Measurements from ENCODE around the gene HK3.

HK3 gene

GRCh38 chr5:176890455-176891330, 8.5 kb downstream of the HK3 start:
- no peak overlapping the region for H3K9ac ChIP-seq (ENCODE audit: low read length)
- no peaks in the 10 kb centered on the region for H3K4me1 ChIP-seq (ENCODE audit: low read length)
- no peaks in the 10 kb centered on the region for H3K36me3 ChIP-seq (replicated peaks; ENCODE audit: insufficient read depth, low read length)
- no peaks in the 10 kb centered on the region for H3K9me2 ChIP-seq (replicated peaks; ENCODE audit: insufficient read depth, low read length)
- no peak overlapping the region for H2AFZ ChIP-seq (ENCODE audit: low read length)
- no peaks in the 10 kb centered on the region for H3K79me2 ChIP-seq (ENCODE audit: low read length)
- DNase-seq, result no peak
- no peak overlapping the region for H3K27ac ChIP-seq (ENCODE audit: low read length)
- H3K9me3 ChIP-seq (replicated peaks; ENCODE audit: insufficient read depth, low read length), result no peaks in the 10 kb centered on the region
- H3K4me2 ChIP-seq (ENCODE audit: low read depth, low read length), result no peak overlapping the region
- H3F3A ChIP-seq (ENCODE audit: insufficient read depth, low read length), result no peaks in the 10 kb centered on the region
- no peaks in the 10 kb centered on the region for H4K20me1 ChIP-seq (ENCODE audit: insufficient read depth, low read length)
- H3K27me3 ChIP-seq (replicated peaks; ENCODE audit: insufficient read depth, low read length), result peaks cover 27% of the 10 kb centered on the region
- H3K4me3 ChIP-seq (ENCODE audit: low read length), result no peak overlapping the region
- TF ChIP-seq EZH2 (optimal IDR thresholded peaks at IDR 0.05; ENCODE audit: low read depth, low read length), result no peak
- TF ChIP-seq CTCF (IDR thresholded peaks at IDR 0.05; ENCODE audit: low read length), result no peak

- H3K4me2 ChIP-seq (ENCODE audit: low read depth, low read length), result no peak overlapping the region
- no peak for TF ChIP-seq EZH2 (optimal IDR thresholded peaks at IDR 0.05; ENCODE audit: low read depth, low read length)
- TF ChIP-seq EZH2phosphoT487 (IDR thresholded peaks at IDR 0.05; ENCODE audit: low read length), result no peak
- TF ChIP-seq CTCF (IDR thresholded peaks at IDR 0.05; ENCODE audit: low read length), result no peak
- no peaks in the 10 kb centered on the region for H3K79me2 ChIP-seq (ENCODE audit: low read length)
- DNase-seq, result no peak
- H3K4me1 ChIP-seq (ENCODE audit: low read length), result no peaks in the 10 kb centered on the region
- no peaks in the 10 kb centered on the region for H3K9me3 ChIP-seq (replicated peaks; ENCODE audit: insufficient read depth, low read length)
- no peaks in the 10 kb centered on the region for H3F3A ChIP-seq (ENCODE audit: insufficient read depth, low read length)
- no peaks in the 10 kb centered on the region for H3K9me2 ChIP-seq (replicated peaks; ENCODE audit: insufficient read depth, low read length)
- H3K4me3 ChIP-seq (ENCODE audit: low read length), result no peak overlapping the region
- no peak overlapping the region for H3K27ac ChIP-seq (ENCODE audit: low read length)
- H3K36me3 ChIP-seq (replicated peaks; ENCODE audit: insufficient read depth, low read length), result no peaks in the 10 kb centered on the region
- no peaks in the 10 kb centered on the region for H4K20me1 ChIP-seq (ENCODE audit: insufficient read depth, low read length)
- H3K27me3 ChIP-seq (replicated peaks; ENCODE audit: insufficient read depth, low read length), result peaks cover 33% of the 10 kb centered on the region
- no peak overlapping the region for H3K9ac ChIP-seq (ENCODE audit: low read length)
- H2AFZ ChIP-seq (ENCODE audit: low read length), result no peak overlapping the region
These were observed 9.5 kb downstream of the HK3 start for GRCh38 chr5:176889321-176890280.

- TF ChIP-seq EZH2 (optimal IDR thresholded peaks at IDR 0.05; ENCODE audit: low read depth, low read length) (no peak), CTCF (IDR thresholded peaks at IDR 0.05; ENCODE audit: low read length) (no peak), EZH2phosphoT487 (IDR thresholded peaks at IDR 0.05; ENCODE audit: low read length) (no peak)
These were observed 10.3 kb downstream of the HK3 start for GRCh38 chr5:176888865-176889165.

More at GRCh38 chr5:176888865-176889165, 10.3 kb downstream of the HK3 start:
- Histone ChIP-seq H3K9me3 (replicated peaks; ENCODE audit: insufficient read depth, low read length) (no peaks in the 10 kb centered on the region), H4K20me1 (ENCODE audit: insufficient read depth, low read length) (no peaks in the 10 kb centered on the region), H2AFZ (ENCODE audit: low read length) (no peak overlapping the region), H3K9ac (ENCODE audit: low read length) (no peak overlapping the region), H3K4me2 (ENCODE audit: low read depth, low read length) (no peak overlapping the region), H3K36me3 (replicated peaks; ENCODE audit: insufficient read depth, low read length) (no peaks in the 10 kb centered on the region), H3K27ac (ENCODE audit: low read length) (no peak overlapping the region), H3F3A (ENCODE audit: insufficient read depth, low read length) (no peaks in the 10 kb centered on the region), H3K4me3 (ENCODE audit: low read length) (no peak overlapping the region), H3K4me1 (ENCODE audit: low read length) (no peaks in the 10 kb centered on the region), H3K9me2 (replicated peaks; ENCODE audit: insufficient read depth, low read length) (no peaks in the 10 kb centered on the region), H3K27me3 (replicated peaks; ENCODE audit: insufficient read depth, low read length) (peaks cover 41% of the 10 kb centered on the region), H3K79me2 (ENCODE audit: low read length) (no peaks in the 10 kb centered on the region)
- DNase-seq, result no peak

Measured in MM.1S (cell line).